ENCODE measurements around the gene CAMTA1. TPM values are rescaled to one million over a fixed set of nuclear protein-coding genes. Genes with fewer than 3 reads are reported as not detected.

The CAMTA1 gene
- total RNA-seq, 2 experiments from 2014 or later: 43.9 to 73.3 TPM

GRCh38 chr1:7085521-7085920, 300.3 kb downstream of the CAMTA1 start:
- ChIA-PET POLR2A (no interaction called here), CTCF (ENCODE audit: unreplicated experiment) (no interaction called here)
- Histone ChIP-seq H3K4me1 (ENCODE audit: insufficient read depth, low read length, poor library complexity, severe bottlenecking) (no peaks in the 10 kb centered on the region), H3K4me2 (ENCODE audit: low read length) (no peak overlapping the region), H3K9me3 (ENCODE audit: low read length) (no peaks in the 10 kb centered on the region), H2AFZ (ENCODE audit: low read length) (no peak overlapping the region), H3K9me2 (ENCODE audit: insufficient read depth, low read length) (no peaks in the 10 kb centered on the region), H3K27ac (ENCODE audit: low read depth, low read length, poor library complexity, severe bottlenecking) (no peak overlapping the region), H3K4me3 (ENCODE audit: low read depth, low read length, poor library complexity, severe bottlenecking) (no peak overlapping the region), H3K36me3 (ENCODE audit: insufficient read depth, low read length) (no peaks in the 10 kb centered on the region), H4K20me1 (ENCODE audit: insufficient read depth, low read length) (no peaks in the 10 kb centered on the region), H3K79me2 (ENCODE audit: insufficient read depth, low read depth, low read length) (no peaks in the 10 kb centered on the region)
- DNase-seq (ENCODE audit: low spot score): no peak
- intact Hi-C loops (cut with micrococcal nuclease; ENCODE audit: unreplicated experiment): no loop called here
- BruUV-seq (replicated peaks): no TSS peak
- no peak for TF ChIP-seq EZH2phosphoT487 (IDR thresholded peaks at IDR 0.05; ENCODE audit: borderline replicate concordance, low read depth, low read length)
- TF ChIP-seq CTCF (conservative IDR thresholded peaks at IDR 0.05; ENCODE audit: low read length): no peak

GRCh38 chr1:7086106-7086505, 300.9 kb downstream of the CAMTA1 start:
- H3K9me2 ChIP-seq (ENCODE audit: insufficient read depth, low read length): no peaks in the 10 kb centered on the region
- no peaks in the 10 kb centered on the region for H4K20me1 ChIP-seq (ENCODE audit: insufficient read depth, low read length)
- no TSS peak for BruUV-seq (replicated peaks)
- no peaks in the 10 kb centered on the region for H3K36me3 ChIP-seq (ENCODE audit: insufficient read depth, low read length)
- H3K79me2 ChIP-seq (ENCODE audit: insufficient read depth, low read depth, low read length): no peaks in the 10 kb centered on the region
- TF ChIP-seq EZH2phosphoT487 (IDR thresholded peaks at IDR 0.05; ENCODE audit: borderline replicate concordance, low read depth, low read length) (no peak), CTCF (conservative IDR thresholded peaks at IDR 0.05; ENCODE audit: low read length) (no peak)
- no peak overlapping the region for H3K4me3 ChIP-seq (ENCODE audit: low read depth, low read length, poor library complexity, severe bottlenecking)
- H3K4me2 ChIP-seq (ENCODE audit: low read length): no peak overlapping the region
- H3K4me1 ChIP-seq (ENCODE audit: insufficient read depth, low read length, poor library complexity, severe bottlenecking): no peaks in the 10 kb centered on the region
- no peak overlapping the region for H3K27ac ChIP-seq (ENCODE audit: low read depth, low read length, poor library complexity, severe bottlenecking)
- CTCF ChIA-PET (ENCODE audit: unreplicated experiment): no interaction called here
- intact Hi-C loops (cut with micrococcal nuclease; ENCODE audit: unreplicated experiment): no loop called here
- no peak overlapping the region for H2AFZ ChIP-seq (ENCODE audit: low read length)
- DNase-seq (ENCODE audit: low spot score): no peak
- H3K9me3 ChIP-seq (ENCODE audit: low read length): no peaks in the 10 kb centered on the region
- POLR2A ChIA-PET: no interaction called here

GRCh38 chr1:7087888-7088287, 302.6 kb downstream of the CAMTA1 start:
- ChIA-PET CTCF (ENCODE audit: unreplicated experiment) (no interaction called here), POLR2A (no interaction called here)
- H3K4me1 ChIP-seq (ENCODE audit: insufficient read depth, low read length, poor library complexity, severe bottlenecking): no peaks in the 10 kb centered on the region

More at GRCh38 chr1:7087888-7088287, 302.6 kb downstream of the CAMTA1 start:
- Histone ChIP-seq H3K27ac (ENCODE audit: low read depth, low read length, poor library complexity, severe bottlenecking) (no peak overlapping the region), H3K79me2 (ENCODE audit: insufficient read depth, low read depth, low read length) (no peaks in the 10 kb centered on the region), H4K20me1 (ENCODE audit: insufficient read depth, low read length) (no peaks in the 10 kb centered on the region), H3K9me3 (ENCODE audit: low read length) (no peaks in the 10 kb centered on the region), H3K4me3 (ENCODE audit: low read depth, low read length, poor library complexity, severe bottlenecking) (no peak overlapping the region), H3K4me2 (ENCODE audit: low read length) (no peak overlapping the region), H3K9me2 (ENCODE audit: insufficient read depth, low read length) (no peaks in the 10 kb centered on the region), H3K36me3 (ENCODE audit: insufficient read depth, low read length) (no peaks in the 10 kb centered on the region), H2AFZ (ENCODE audit: low read length) (no peak overlapping the region)
- DNase-seq (ENCODE audit: low spot score): no peak
- no TSS peak for BruUV-seq (replicated peaks)
- TF ChIP-seq CTCF (conservative IDR thresholded peaks at IDR 0.05; ENCODE audit: low read length) (no peak), EZH2phosphoT487 (IDR thresholded peaks at IDR 0.05; ENCODE audit: borderline replicate concordance, low read depth, low read length) (no peak)
- intact Hi-C loops (cut with micrococcal nuclease; ENCODE audit: unreplicated experiment): no loop called here
